ENCODE data around the gene ATP1A3. TPM values are rescaled to one million over a fixed set of nuclear protein-coding genes. Genes with fewer than 3 reads are reported as not detected.

The ATP1A3 gene
- total RNA-seq, 1 experiment from 2014 or later, result 0.52 TPM

DNA sequence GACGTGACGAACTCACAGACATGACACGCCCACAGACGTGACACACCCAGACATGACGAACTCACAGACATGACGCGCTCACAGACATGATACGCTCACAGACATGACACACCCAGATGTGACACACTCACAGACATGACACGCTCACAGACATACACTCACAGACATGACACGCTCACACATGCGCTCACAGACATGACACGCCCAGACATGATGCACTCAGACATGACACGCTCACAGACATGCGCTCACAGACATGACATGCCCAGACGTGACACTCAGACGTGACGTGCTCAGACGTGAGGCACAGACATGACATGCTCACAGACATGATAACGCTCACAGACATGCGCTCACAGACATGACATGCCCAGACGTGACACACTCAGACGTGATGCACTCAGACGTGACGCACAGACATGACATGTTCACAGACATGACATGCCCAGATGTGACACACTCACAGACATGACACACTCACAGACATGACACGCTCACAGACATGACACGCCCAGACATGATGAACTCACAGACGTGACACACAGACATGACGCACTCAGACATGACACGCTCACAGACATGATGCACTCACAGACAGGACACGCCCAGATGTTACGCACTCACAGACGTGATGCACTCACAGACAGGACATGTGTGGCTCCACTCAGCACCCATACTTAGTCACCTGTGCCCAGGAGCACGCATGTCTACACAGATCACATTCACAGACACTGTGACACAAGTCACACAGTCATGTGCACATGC, 73.9 kb downstream of the ATP1A3 start:
- no peak for DNase-seq (ENCODE audit: extremely low read depth, low read depth)

- DNase-seq (ENCODE audit: extremely low read depth, low read depth), result no peak
These were observed 75.3 kb downstream of the ATP1A3 start for GRCh38 chr19:41918653-41919244.

- no peak for DNase-seq (ENCODE audit: extremely low read depth, low read depth)
These were observed 75.9 kb downstream of the ATP1A3 start for GRCh38 chr19:41918095-41918494.

DNA sequence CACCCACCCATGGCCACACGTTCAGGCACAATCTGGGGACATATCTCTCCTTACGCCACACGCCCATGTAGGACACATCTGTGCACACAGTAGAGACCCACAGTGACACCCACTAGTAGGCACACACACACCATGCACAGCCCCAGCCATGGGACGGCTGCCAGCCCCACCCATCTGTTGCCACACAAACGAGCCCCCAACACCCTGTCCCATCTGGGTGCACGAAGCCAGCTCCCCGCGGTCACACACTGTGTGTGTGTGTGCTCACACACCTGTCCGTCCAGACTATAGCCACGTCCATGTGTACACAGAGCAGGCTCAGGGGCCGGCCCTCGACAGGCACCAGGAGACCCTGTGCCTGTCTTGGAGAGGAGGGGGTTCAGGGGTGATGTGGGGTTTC, 76.4 kb downstream of the ATP1A3 start:
- DNase-seq (ENCODE audit: extremely low read depth, low read depth), result no peak

Other genes with a start within 250 kb of the ATP1A3 start
- not detected in 2 replicates for gene CEACAM6, start 238.7 kb downstream of the ATP1A3 start, total RNA-seq (2014; rRNA removed; shearing (Covaris generic))
- gene CEACAM3, start 197.6 kb downstream of the ATP1A3 start, total RNA-seq (2014; rRNA removed; shearing (Covaris generic)), result not detected in 2 replicates
- not detected in 2 replicates for gene LYPD4, start 149.5 kb downstream of the ATP1A3 start, total RNA-seq (2014; rRNA removed; shearing (Covaris generic))
- not detected in 2 replicates for gene DMRTC2, start 149.2 kb downstream of the ATP1A3 start, total RNA-seq (2014; rRNA removed; shearing (Covaris generic))
- gene RPS19, start 134.0 kb downstream of the ATP1A3 start, total RNA-seq (2014; rRNA removed; shearing (Covaris generic)), result 1,900 and 2,127 TPM in 2 replicates
- not detected in 2 replicates for gene CD79A, start 117.0 kb downstream of the ATP1A3 start, total RNA-seq (2014; rRNA removed; shearing (Covaris generic))
- 33.2 and 39.6 TPM in 2 replicates for gene ARHGEF1, start 111.0 kb downstream of the ATP1A3 start, total RNA-seq (2014; rRNA removed; shearing (Covaris generic))
- gene ERFL, start 65.8 kb downstream of the ATP1A3 start, total RNA-seq (2014; rRNA removed; shearing (Covaris generic)), result not detected in 2 replicates
- 30.4 and 36.0 TPM in 2 replicates for gene RABAC1, start 34.9 kb downstream of the ATP1A3 start, total RNA-seq (2014; rRNA removed; shearing (Covaris generic))
- gene GRIK5, start 76.0 kb upstream of the ATP1A3 start, total RNA-seq (2014; rRNA removed; shearing (Covaris generic)), result 0.07 TPM in 1 of 2 replicates, not detected in the other
- gene ZNF574, start 81.9 kb upstream of the ATP1A3 start, total RNA-seq (2014; rRNA removed; shearing (Covaris generic)), result 8.4 and 8.7 TPM in 2 replicates
- 0.02 TPM in 1 of 2 replicates, not detected in the other for gene POU2F2, start 138.2 kb upstream of the ATP1A3 start, total RNA-seq (2014; rRNA removed; shearing (Covaris generic))
- gene DEDD2, start 223.4 kb upstream of the ATP1A3 start, total RNA-seq (2014; rRNA removed; shearing (Covaris generic)), result 12.9 and 16.5 TPM in 2 replicates
- gene ZNF526, start 226.1 kb upstream of the ATP1A3 start, total RNA-seq (2014; rRNA removed; shearing (Covaris generic)), result 3.7 and 4.4 TPM in 2 replicates
- 19.0 and 20.2 TPM in 2 replicates for gene GSK3A, start 248.4 kb upstream of the ATP1A3 start, total RNA-seq (2014; rRNA removed; shearing (Covaris generic))

Data from NCI-H460 (cell line).